Loucy (cell line): ENCODE data around the gene SASH3.

Source experiments
- H2AFZ ChIP-seq: fragments of 200-600 bp; sonication (generic); 2 replicates; pipeline ENCODE4 v1.6.0; 2016; ENCODE audit warnings: antibody characterized with exemption, mild to moderate bottlenecking, low read length, moderate library complexity
- H3F3A ChIP-seq: fragments of 200-600 bp; 2 replicates; pipeline ENCODE4 v1.6.0; 2016; ENCODE audit warnings: antibody characterized with exemption, low read depth, mild to moderate bottlenecking
- H3K27me3 ChIP-seq: fragments of 200-600 bp; sonication (generic); 2 replicates; pipeline ENCODE4 v1.6.1; 2014; ENCODE audit warnings: low read length, mild to moderate bottlenecking; ENCODE audit not compliant: insufficient read depth, poor library complexity, severe bottlenecking
- H3K36me3 ChIP-seq: fragments of 200-600 bp; sonication (generic); 2 replicates; pipeline ENCODE4 v1.6.1; 2016; ENCODE audit warnings: low read length; ENCODE audit not compliant: insufficient read depth
- H3K4me1 ChIP-seq: fragments of 200-600 bp; sonication (generic); 2 replicates; pipeline ENCODE4 v1.5.1; 2014; ENCODE audit warnings: low read length, mild to moderate bottlenecking; ENCODE audit not compliant: insufficient read depth, poor library complexity, severe bottlenecking
- H3K4me2 ChIP-seq: fragments of 200-600 bp; sonication (generic); 2 replicates; pipeline ENCODE4 v1.6.0; 2014; ENCODE audit warnings: antibody characterized with exemption, low read length, low read depth, mild to moderate bottlenecking; ENCODE audit not compliant: poor library complexity, severe bottlenecking
- H3K4me3 ChIP-seq: fragments of 200-600 bp; sonication (generic); 2 replicates; pipeline ENCODE4 v1.5.1; 2014; ENCODE audit warnings: low read length, mild to moderate bottlenecking, mixed read lengths; ENCODE audit not compliant: poor library complexity, severe bottlenecking
- H3K79me2 ChIP-seq: fragments of 200-600 bp; sonication (generic); 2 replicates; pipeline ENCODE4 v1.6.1; 2014; ENCODE audit warnings: low read length; ENCODE audit not compliant: insufficient read depth
- H3K9ac ChIP-seq: fragments of 200-600 bp; sonication (generic); 2 replicates; pipeline ENCODE4 v1.6.0; 2014; ENCODE audit warnings: mild to moderate bottlenecking, low read depth, low read length, moderate library complexity; ENCODE audit not compliant: poor library complexity, severe bottlenecking
- H3K9me2 ChIP-seq: fragments of 200-600 bp; sonication (generic); replicated peaks from 2 replicates; pipeline ENCODE4 v1.6.1; 2016; ENCODE audit warnings: low read depth, low read length, mixed read lengths
- H3K9me3 ChIP-seq: fragments of 200-600 bp; sonication (generic); 2 replicates; pipeline ENCODE4 v1.6.1; 2014; ENCODE audit warnings: mild to moderate bottlenecking, antibody characterized with exemption, low read length, low read depth; ENCODE audit not compliant: insufficient read depth
- H4K20me1 ChIP-seq: fragments of 200-600 bp; sonication (generic); 2 replicates; pipeline ENCODE4 v1.6.0; 2014; ENCODE audit warnings: antibody characterized with exemption, low read length, mild to moderate bottlenecking; ENCODE audit not compliant: insufficient read depth, poor library complexity, severe bottlenecking
- EZH2phosphoT487 ChIP-seq: fragments of 200-600 bp; IDR thresholded peaks from 2 replicates; pipeline ENCODE4 v1.6.1; 2018; ENCODE audit warnings: antibody characterized with exemption, mild to moderate bottlenecking, moderate library complexity, borderline replicate concordance
- TF ChIP-seq, protein P1 (sequence below): fragments of 200-600 bp; sonication (generic); conservative IDR thresholded peaks from 2 replicates; pipeline ENCODE4 v1.5.1; 2014; ENCODE audit warnings: mild to moderate bottlenecking, antibody characterized with exemption, low read length

Gene SASH3

GRCh38 chrX:129808158-129808828 lies 28.5 kb downstream of the SASH3 start:
- H3K4me1 ChIP-seq: peaks cover 6% of the 10 kb centered on the region
- no peak overlapping the region for H3K4me2 ChIP-seq
- H3K27me3 ChIP-seq: no peaks in the 10 kb centered on the region
- H3K4me3 ChIP-seq: no peak overlapping the region
- no peaks in the 10 kb centered on the region for H3K79me2 ChIP-seq
- peaks cover 29% of the 10 kb centered on the region; the same call in 1 of the 2 replicates for H3K36me3 ChIP-seq
- no peak overlapping the region for H3K9ac ChIP-seq
- no peaks in the 10 kb centered on the region for H4K20me1 ChIP-seq
- H3K9me3 ChIP-seq: no peaks in the 10 kb centered on the region
- no peaks in the 10 kb centered on the region for H3K9me2 ChIP-seq
- no peak overlapping the region for H2AFZ ChIP-seq
- TF ChIP-seq, protein P1, sequence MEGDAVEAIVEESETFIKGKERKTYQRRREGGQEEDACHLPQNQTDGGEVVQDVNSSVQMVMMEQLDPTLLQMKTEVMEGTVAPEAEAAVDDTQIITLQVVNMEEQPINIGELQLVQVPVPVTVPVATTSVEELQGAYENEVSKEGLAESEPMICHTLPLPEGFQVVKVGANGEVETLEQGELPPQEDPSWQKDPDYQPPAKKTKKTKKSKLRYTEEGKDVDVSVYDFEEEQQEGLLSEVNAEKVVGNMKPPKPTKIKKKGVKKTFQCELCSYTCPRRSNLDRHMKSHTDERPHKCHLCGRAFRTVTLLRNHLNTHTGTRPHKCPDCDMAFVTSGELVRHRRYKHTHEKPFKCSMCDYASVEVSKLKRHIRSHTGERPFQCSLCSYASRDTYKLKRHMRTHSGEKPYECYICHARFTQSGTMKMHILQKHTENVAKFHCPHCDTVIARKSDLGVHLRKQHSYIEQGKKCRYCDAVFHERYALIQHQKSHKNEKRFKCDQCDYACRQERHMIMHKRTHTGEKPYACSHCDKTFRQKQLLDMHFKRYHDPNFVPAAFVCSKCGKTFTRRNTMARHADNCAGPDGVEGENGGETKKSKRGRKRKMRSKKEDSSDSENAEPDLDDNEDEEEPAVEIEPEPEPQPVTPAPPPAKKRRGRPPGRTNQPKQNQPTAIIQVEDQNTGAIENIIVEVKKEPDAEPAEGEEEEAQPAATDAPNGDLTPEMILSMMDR: no peak
- no peak for TF ChIP-seq EZH2phosphoT487
- no peaks in the 10 kb centered on the region for H3F3A ChIP-seq

DNA sequence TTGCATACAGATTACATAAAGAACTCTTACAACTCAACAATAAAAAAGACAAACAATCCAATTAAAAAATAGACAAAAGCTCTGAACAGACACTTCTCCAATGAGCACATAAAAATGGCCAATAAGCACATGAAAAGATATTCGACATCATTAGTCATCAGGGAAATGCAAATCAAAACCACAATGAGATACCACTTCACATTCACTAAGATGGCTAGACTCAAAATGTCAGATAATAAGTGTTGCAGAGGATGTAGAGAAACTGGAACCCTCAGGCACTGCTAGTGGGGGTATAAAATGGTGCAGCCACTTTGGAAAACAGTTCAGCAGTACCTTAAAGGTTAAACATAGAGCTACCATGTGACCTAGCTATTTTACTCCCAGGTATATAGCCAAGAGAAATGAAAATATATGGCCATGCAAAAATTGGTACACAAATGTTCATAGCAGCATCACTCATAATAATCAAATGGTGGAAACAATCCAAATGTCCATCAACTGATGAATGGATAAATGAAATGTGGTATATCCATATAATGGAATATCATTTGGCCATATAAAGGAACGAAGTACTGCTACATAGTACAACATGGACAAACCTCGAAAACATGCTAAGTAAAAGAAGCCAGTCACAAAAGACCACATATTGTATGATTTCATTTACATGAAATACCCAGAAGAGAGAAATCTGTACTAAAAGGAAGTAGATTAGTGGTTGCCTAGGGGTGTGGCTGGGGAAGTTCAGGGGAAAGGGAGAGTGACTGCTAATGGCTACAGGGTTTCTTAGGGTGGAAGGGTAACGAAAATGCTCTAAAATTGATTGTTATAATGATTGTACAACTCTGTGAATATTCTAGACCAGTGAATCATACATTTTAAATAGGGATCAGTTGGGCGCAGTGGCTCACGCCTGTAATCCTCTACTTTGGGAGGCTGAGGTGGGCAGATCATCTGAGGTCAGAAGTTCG lies 29.4 kb downstream of the SASH3 start:
- Histone ChIP-seq H3K36me3 (peaks cover 29% of the 10 kb centered on the region; the same call in 1 of the 2 replicates), H3K4me3 (no peak overlapping the region), H4K20me1 (no peaks in the 10 kb centered on the region), H3K27me3 (no peaks in the 10 kb centered on the region), H3K4me1 (peaks cover 6% of the 10 kb centered on the region), H3K79me2 (no peaks in the 10 kb centered on the region), H3K4me2 (no peak overlapping the region), H2AFZ (no peak overlapping the region), H3K9ac (no peak overlapping the region), H3K9me3 (no peaks in the 10 kb centered on the region), H3K9me2 (no peaks in the 10 kb centered on the region), H3F3A (no peaks in the 10 kb centered on the region)
- TF ChIP-seq EZH2phosphoT487: no peak
- TF ChIP-seq, protein P1: no peak

DNA sequence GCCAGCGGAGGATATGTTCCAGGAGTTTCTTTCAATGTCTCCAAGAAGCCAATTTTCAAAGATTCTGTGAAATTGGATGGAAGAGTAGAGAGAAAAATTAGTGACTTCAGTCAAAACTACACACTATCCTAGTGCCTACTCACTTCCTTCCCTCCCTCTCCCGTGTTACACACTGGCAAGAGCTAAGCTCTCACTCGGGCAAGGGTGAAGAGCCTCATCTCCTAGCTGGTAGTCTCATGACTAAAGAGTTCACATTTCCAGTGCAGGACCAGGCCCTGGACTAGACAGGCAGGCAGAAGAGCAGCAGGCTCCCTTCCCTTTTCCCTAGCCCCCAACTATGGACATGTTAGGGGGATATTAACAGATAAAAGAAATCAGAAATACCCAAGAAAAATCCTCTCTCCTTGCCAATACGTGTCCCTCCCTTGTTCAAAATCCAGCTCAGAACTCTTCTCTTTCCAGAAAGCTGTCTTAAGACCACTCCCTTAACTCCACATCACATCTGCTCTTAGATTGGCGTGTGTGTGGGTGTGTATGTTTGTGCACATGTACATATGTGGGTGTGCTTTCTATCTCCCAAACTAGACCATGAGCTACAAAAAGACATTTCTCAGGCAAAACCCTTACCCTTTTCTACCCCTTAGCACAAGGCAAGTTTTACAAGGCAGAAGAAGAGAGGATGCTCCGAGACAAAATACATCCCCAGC lies 34.1 kb downstream of the SASH3 start:
- no peaks in the 10 kb centered on the region for H3F3A ChIP-seq
- no peak overlapping the region for H2AFZ ChIP-seq
- H3K4me1 ChIP-seq: peaks cover 6% of the 10 kb centered on the region
- H4K20me1 ChIP-seq: no peaks in the 10 kb centered on the region
- no peak overlapping the region for H3K9ac ChIP-seq
- H3K9me2 ChIP-seq: no peaks in the 10 kb centered on the region
- no peaks in the 10 kb centered on the region for H3K27me3 ChIP-seq
- H3K36me3 ChIP-seq: peaks cover 17% of the 10 kb centered on the region; the same call in 1 of the 2 replicates
- H3K4me2 ChIP-seq: no peak overlapping the region
- H3K9me3 ChIP-seq: no peaks in the 10 kb centered on the region
- no peak overlapping the region for H3K4me3 ChIP-seq
- no peaks in the 10 kb centered on the region for H3K79me2 ChIP-seq
- TF ChIP-seq, protein P1: no peak
- no peak for TF ChIP-seq EZH2phosphoT487
